ENCODE results near the gene ELN.

The ELN gene

DNA sequence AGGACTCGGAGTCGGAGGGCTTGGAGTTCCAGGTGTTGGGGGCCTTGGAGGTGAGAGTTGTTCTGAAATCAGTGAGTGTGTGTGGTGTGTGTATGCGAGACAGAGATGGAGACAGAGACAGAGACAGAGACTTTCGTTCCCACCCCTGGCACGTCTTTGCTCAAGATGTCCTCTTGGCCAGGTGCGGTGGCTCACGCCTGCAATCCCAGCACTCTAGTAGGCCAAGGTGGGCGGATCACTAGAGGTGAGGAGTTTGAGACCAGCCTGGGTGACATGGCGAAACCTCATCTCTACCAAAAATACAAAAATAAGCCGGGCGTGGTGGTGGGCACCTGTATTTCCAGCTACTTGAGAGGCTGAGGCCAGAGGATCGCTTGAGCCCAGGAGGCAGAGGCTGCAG, 35.7 kb downstream of the ELN start:
- no peak for ATAC-seq
- no peak for DNase-seq

- ATAC-seq (no peak), DNase-seq (no peak)
Observed at GRCh38 chr7:74064696-74065095, 36.7 kb downstream of the ELN start.

DNA sequence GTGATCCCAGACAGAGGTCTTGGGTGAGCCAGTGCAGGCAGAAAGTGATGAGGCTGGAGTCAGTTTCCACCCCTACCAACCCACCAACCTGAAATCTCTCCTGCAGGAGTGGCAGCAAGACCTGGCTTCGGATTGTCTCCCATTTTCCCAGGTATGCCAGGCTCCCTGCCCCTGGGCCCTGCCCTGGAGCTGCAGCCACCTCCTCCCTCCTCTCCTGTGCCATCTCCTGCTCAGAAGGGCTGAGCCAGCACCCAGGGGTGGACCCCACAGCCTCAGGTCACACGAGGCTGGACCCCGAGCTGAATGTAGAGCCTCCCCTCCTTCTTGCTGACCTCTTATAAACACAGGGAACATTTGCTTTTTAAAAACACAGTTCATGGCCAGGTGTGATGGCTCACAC, 38.7 kb downstream of the ELN start:
- DNase-seq (no peak), ATAC-seq (no peak)

DNA sequence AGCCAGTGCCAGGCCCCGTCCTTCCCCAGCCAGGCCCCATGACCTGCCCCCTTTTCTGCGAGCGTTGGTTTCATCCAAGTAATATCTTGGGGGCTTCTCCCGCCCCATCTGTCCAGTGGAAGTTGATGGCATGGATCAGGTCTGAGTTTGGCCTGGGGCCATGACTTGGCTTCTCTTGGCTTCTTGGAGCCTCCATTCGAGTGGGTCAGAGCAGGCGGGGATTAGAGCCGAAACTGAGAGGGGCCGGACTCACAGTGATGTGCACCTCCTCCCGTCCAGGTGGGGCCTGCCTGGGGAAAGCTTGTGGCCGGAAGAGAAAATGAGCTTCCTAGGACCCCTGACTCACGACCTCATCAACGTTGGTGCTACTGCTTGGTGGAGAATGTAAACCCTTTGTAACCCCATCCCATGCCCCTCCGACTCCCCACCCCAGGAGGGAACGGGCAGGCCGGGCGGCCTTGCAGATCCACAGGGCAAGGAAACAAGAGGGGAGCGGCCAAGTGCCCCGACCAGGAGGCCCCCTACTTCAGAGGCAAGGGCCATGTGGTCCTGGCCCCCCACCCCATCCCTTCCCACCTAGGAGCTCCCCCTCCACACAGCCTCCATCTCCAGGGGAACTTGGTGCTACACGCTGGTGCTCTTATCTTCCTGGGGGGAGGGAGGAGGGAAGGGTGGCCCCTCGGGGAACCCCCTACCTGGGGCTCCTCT, 40.6 kb downstream of the ELN start:
- DNase-seq: no peak
- ATAC-seq: no peak

DNA sequence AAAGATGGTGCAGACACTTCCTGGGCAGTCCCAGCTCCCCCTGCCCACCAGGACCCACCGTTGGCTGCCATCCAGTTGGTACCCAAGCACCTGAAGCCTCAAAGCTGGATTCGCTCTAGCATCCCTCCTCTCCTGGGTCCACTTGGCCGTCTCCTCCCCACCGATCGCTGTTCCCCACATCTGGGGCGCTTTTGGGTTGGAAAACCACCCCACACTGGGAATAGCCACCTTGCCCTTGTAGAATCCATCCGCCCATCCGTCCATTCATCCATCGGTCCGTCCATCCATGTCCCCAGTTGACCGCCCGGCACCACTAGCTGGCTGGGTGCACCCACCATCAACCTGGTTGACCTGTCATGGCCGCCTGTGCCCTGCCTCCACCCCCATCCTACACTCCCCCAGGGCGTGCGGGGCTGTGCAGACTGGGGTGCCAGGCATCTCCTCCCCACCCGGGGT, 41.1 kb downstream of the ELN start:
- ATAC-seq (no peak), DNase-seq (no peak)

DNA sequence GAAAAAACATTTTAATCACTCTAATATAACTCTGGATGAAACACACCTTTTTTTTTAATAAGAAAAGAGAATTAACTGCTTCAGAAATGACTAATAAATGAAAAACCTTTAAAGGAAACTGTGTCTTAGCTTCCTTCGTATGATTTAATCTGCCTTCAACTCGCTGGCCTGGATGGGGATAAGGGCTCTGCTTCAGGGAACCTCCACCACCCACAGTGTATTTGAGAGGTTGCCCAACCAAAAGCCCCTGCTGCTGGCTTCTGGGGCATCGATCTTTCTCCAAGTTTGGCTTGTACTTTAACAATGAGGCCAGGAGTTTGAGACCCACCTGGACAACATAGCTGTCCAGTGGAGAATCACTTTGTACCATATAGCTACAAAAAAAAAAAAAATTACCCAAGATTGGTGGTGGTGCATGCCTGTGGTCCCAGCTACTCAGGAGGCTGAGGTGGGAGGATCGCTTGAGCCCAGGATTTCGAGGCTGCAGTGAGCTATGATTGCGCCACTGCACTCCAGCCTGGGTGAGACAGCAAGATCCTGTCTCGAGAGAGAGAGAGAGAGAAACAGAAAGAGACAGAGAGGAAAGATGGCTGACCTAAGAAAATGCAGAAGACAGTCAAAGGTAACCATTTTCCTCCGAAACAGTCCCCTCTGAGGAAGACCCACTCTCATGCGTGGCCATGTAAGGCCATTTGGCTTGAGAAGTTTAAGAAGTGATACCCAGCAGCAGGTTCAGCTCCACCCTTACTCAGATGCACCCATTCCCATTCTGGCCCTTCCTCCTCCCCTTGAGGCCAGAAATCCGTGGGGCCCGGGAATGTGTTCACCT, 42.0 kb downstream of the ELN start:
- ATAC-seq (no peak), DNase-seq (no peak)

DNA sequence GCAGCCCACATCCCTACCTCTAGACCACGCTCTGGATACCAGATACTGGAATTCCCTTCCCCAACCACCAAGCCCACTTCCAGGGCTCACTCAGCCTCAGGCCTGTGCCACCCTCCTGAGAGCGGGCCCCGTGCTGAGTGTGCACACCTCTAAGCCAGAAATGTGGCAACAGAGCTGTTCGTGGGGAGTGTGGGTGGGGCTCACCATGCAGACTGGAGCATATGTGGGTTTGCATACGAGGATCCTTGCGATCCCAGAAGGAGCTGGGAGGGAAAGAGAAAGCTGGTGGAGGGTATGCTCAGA, 42.6 kb downstream of the ELN start:
- no peak for DNase-seq

DNA sequence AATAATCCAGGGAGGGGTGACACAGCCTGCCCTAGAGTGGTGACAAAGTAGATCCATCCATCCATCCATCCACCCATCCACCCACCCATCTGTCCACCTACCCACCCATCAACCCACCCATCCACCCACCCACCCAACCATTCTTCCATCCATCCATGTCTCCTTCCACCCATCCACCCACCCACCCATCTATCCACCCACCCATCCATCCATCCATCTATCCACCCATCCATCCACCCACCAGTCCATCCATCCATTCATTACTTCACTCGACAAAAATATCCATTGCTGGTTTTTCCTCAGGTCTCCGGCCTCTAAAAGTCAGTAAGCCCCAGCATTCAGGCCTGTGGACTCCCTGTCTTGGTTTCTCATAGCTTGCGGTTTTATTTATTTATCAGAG, 43.1 kb downstream of the ELN start:
- ATAC-seq: no peak
- no peak for DNase-seq

More for the DNA sequence above, 42.6 kb downstream of the ELN start:
- ATAC-seq: no peak

- DNase-seq (no peak), ATAC-seq (no peak)
Observed at GRCh38 chr7:74074770-74075169, 46.8 kb downstream of the ELN start.

- no peak for DNase-seq
- ATAC-seq: no peak
Observed at GRCh38 chr7:74078461-74078860, 50.5 kb downstream of the ELN start.

DNA sequence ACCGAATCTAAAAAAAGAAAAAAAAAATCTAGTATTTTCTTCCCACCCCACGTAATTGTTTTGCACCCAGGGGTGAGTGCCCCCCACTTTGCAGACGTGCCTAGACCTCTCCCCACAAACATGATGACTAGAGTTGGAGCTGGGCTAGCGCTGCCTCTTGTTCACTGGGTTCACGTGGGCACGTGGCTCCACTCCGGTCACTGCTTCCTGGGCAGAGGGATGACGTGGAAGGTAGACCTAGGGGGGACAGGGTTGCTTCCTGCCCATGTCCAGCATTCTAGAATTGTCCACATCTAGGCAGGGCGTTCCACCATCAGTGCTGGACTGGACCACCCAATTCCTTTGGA, 54.8 kb downstream of the ELN start:
- no peak for DNase-seq
- no peak for ATAC-seq

GRCh38 chr7:74083117-74083876, 55.3 kb downstream of the ELN start, which contains the start of gene LIMK1:
Gene LIMK1, plus strand, starts transcription at chr7:74083804. Its CDS starts 187 bp downstream, at chr7:74083991.
- DNase-seq: peak; percentile 88
- ATAC-seq: peak; percentile 82

GRCh38 chr7:74083928-74084721, 56.2 kb downstream of the ELN start:
- ATAC-seq (peak; percentile 71), DNase-seq (peak; percentile 54)

- ATAC-seq (no peak), DNase-seq (no peak)
Observed at GRCh38 chr7:74084722-74085578, 57.0 kb downstream of the ELN start.

GRCh38 chr7:74087791-74088453, 59.9 kb downstream of the ELN start:
- ATAC-seq: no peak
- no peak for DNase-seq

DNA sequence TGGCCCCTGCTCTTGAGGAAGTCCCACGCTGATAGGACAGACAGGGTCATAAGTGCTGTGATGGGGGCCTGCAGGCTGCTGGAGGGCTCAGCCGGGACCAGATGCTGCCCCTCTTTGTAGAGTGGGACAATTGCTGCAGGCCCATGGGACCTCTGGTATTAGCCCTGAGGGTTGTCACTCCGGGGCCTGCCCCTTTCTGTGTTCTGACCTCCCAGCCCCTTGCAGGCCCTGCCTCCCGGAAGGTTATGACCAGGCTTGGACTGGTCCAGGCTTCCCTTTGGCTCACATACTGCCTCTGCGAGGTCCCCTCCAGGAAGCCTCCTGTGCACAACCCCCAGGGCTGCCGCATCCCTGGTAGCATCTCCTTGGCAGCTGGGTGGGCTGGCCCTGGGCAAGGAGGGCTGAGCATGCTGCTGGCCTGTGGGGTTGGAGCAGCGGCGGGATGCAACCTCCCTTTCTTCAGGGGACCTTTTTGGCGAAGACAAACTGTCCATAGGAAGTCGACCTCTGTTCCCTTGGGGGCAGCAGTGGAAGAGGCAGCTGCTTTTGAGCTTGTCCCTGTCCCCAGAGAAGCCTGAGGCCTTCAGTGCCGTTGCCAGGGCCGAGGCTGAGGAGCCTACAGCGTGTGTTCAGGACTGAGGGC, 64.5 kb downstream of the ELN start:
- no peak for ATAC-seq
- no peak for DNase-seq

DNA sequence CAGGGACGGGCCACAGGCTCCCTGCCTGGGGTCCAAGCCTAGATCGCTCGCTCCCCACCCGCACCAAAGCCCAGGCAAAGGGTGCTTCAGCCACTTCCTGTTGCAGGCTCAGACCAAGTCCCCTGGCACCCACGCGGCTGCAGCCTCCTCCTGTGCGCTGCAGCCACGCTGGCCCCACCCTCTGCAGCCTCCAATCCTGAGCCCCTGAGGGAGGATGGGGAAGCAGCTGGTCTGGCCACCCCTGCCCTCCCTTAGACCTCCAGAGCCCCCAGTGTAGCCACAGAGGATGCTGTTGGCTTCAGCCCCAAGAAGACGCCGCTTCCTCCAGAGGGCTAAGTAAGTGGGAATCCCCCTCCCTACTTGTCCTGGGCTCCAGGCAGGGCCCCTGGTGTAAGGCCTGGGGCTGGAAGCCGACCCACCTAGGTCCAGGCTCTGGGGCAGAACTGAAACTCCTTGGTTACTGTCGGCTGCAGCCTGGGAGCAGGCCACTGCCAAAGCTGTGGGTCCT, 65.0 kb downstream of the ELN start:
- ATAC-seq: no peak
- peak; percentile 22 for DNase-seq

DNA sequence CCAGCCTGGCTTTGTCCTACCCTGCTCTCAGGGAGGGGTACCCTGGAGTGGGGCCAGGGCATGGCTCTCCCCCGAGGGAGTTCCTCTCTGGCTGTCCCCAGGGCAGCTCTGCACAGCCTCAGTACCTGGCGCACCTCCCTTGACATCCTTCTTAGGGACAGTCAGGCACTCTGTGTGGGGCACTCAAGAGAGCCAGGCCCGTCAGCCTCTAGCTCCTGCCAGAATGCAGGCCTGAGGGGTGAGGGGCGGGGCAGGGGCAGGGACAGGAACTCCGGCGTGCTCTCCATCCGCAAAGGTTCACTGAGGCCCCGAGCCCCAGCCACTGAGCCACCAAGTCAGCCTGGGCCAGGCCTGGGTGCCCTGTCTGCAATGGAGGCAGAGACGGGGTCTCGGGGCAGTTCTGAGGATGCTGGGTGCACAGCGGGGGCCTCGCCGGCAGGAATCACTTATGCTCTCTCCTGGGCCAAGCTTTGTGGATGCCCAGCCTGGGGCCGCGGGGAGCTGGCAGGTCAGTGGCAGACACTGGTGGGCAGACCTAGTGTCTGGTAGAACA, 65.8 kb downstream of the ELN start:
- DNase-seq: peak; percentile 40

More for the DNA sequence above, 65.8 kb downstream of the ELN start:
- peak; percentile 29 for ATAC-seq
